Activated T-cell treated with anti-CD3 and anti-CD28 coated beads for 1 hour (primary cell): Measurements from ENCODE around the gene SLC39A2.
A peak's percentile ranks its signal among the peaks of the same experiment; 100 is the strongest.
"Not testable (repeated sequence)": the region's sequence is repeated elsewhere in the genome, so short reads cannot be mapped to it uniquely, and the experiment has no call there.

ENCODE experiments used
- DNase-seq: peaks from one replicate; pipeline ENCODE4 v3.0.0-alpha.2; 2020; ENCODE audit warnings: low read depth

SLC39A2 gene, protein sequence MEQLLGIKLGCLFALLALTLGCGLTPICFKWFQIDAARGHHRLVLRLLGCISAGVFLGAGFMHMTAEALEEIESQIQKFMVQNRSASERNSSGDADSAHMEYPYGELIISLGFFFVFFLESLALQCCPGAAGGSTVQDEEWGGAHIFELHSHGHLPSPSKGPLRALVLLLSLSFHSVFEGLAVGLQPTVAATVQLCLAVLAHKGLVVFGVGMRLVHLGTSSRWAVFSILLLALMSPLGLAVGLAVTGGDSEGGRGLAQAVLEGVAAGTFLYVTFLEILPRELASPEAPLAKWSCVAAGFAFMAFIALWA

DNA sequence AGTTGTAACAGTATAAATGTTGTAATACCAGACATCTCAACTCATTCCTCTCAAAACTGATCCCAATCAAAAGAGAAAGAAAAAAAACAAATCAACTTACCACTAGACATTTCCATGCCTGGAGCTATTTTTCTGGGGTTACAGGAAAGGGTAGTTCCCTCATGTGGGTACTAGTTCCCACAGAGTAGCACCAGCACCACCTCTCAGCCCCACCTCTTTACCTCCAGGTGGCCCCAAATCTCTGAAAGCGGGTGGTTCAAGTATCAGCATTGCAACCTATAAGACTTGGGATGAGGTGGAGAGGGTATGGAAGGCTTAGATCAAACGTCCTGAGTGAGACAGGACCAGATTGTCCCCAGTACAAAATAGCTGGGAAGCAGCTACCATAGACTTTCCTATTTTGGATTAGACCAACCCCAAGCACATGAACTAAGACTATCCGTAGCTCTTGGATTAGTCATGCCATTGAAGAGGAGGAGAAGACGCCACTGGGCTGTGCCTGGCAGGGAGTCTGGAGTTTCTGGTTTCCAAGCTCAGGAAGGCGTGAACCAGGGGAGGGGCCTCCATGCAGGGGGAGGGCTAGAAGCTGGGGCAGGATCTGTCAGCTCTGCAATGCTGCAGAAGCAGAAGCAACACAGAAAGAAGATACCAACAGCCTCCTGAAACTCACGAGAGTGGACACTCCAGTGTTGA is at the start of gene SLC39A2:
TSS of gene SLC39A2 (plus strand) at position 620 of the 693 bp plus-strand sequence. CDS start 154 bp downstream, outside the sequence.
- DNase-seq: no peak

DNA sequence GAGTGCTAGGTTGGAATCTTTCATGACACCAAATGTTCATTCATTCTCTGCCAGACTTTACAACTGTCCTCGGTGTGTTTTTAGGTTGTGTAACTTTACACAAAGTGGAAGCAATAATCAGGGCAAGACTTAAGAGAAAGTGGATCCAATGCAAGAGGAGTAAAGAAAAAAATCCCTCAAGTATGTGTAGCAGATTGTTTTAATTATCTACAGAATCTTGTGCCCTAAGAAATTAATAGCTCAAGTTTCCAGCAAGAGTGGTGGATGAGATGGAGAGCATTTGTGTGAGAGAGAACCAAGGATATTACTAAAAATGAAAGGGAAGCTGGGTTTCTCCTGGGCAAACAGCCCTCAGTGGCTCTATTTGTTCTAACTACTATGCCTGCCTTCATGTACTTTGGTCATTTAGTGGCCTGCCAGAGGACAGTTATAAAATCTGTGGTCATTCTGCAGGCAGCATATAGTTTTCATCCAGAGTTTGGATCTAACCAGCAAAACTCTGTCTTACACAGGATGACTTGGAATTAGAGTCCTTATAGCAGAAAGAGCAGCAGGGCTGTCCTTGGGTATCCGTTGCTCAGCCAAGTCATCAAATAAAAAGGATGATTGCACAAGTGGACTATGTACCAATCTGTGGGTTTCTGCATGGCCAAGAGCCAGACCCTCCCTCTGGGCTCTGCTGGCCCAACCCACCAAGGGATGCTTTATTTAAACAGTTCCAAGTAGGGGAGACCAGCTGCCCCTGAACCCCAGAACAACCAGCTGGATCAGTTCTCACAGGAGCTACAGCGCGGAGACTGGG is 44.2 kb upstream of the SLC39A2 start, which contains the start of gene RNASE2:
TSS of gene RNASE2 (plus strand) at position 752 of the 802 bp plus-strand sequence. CDS start 285 bp downstream, outside the sequence.
- DNase-seq: not testable (repeated sequence)

DNA sequence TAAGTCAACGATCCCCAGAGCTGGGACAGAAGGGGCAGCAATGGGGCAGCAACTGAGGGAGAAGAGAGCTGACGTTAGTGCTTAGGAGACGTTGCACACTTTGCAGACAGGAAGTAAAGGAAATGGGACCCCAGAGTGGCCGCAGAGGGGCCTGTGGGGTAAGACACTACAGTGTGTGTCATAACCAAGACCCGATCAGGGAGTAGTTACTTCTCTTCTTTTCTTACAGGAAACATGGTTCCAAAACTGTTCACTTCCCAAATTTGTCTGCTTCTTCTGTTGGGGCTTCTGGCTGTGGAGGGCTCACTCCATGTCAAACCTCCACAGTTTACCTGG is 43.6 kb upstream of the SLC39A2 start:
- DNase-seq: not testable (repeated sequence)

DNA sequence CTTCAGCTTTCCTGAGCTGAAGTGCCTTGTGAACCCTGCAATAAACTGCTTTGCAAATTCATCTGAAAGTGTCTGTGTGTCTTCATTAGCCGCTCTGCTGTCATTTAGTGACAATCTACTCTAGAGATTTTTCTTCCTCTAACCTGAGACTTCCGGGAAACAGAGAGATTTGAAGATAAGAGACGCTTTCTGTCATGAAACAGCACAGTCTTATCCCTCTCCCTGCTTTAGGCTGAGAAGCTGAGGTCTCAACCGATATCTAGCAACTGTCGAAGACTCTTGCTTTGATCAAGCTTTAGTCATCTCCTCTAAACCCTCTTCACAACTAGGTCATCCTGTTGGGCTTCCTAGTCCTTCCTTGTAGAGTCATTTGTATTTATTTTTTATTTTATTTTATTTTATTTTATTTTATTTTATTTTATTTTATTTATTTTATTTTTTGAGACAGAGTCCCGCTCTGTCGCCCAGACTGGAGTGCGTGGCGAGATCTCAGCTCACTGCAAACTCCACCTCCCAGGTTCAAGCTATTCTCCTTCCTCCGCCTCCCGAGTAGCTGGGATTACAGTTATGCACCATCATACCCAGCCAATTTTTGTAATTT is 42.6 kb upstream of the SLC39A2 start:
- DNase-seq: no peak

DNA sequence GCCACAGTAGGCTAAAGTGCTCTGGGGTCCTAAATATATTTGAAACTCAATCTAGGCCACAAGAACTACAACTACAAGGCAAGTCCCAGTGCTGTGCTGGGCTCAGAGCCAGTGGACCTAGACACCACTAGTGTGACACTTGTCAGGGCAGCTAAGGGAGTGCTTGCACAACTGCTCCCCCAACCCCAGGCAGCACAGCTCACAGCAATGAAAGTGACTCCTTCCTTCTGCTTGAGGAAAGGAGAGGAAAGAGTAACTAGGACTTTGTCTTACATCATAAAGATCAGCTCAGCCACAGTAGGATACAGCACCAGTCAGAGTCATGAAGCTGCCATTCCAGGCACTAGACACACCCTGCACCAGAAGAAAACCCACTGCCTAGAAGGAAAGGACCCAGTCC is 40.1 kb upstream of the SLC39A2 start:
- not testable (repeated sequence) for DNase-seq

DNA sequence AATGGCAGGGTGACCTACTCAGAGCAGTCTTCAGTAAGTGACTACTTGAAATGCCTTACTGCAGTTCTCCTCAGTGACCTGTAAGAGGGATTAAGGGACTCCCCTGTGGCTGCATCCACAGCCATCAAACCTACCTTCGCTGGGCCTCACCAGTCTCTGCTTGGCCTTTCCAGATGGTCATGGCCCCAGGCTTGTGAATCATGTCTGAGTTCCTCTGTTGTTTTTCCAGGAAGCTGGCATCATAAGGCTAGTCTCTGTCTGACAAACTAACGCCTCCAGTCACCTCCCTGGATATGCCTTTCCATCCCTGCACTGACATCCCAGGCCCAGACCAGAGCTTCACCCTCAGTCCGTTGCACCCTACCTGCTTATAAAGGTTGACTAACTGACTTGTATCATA is 29.8 kb upstream of the SLC39A2 start:
- DNase-seq: no peak

DNA sequence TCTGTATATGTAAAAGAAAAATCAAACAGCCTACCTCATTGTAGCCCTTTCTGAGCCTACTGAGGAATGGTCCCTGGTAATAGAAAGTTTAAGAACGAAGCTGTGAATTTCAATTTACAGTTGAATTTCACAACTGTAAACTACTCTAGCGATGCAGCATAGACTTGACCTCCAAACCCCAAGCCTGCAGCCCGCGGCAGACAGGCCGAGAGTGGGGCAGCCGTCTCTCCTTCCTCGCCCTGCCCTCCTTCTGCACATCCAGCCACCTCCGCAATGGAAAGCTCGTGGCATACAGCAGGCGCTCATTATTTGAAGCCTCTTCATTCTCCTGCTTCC is 28.5 kb upstream of the SLC39A2 start:
- DNase-seq: no peak

DNA sequence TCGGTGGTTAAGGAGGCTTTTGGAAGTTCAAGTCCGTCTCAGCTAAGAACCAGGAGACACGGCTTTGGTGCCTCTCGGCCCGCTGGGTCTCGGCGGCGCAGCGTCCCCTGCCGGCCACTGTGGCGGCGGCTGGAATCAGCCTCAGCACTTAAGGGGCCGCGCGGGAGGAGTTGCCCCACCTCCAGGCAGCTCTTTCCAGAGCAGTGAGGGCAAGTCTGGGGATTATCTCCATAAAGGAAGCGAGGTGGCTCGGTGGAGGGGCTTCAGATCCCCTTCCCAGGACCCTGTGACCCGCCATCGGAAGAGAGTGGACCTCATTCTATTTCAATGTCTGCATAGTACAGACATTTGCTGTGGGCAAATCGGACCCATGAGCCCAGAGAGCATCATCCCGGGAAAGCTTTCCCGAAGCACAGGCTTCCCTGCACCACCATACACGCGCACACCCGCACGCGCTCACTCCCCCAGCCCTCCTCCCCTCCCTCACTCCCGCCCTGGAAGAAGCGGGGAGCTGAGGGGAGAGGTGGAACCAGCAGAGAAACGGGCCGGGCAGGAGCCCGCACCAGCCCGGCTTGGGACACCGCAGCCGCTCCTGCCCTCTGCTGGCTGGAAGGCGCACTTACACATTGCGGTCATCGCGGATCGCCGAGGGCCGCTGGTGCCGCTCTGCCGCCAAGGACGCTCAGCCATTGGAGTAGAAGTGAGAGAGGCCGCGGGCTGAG is 27.9 kb upstream of the SLC39A2 start:
- peak; percentile 64 for DNase-seq

DNA sequence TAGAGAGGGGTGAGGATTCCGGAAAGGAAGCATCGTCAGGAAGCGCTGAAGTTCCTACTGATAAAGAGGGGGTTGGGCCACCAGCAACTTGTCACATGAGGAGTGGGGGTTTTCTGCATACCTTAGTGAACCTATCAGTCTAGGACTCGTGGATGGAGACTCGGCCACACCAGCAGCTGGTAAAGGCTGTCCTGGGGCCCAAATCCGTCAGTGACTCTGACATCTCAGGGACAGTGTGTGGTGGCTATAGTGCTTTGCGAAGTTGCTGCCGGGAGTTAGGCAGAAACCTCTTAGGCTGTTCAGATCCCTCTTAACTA is 27.4 kb upstream of the SLC39A2 start:
- DNase-seq: no peak

DNA sequence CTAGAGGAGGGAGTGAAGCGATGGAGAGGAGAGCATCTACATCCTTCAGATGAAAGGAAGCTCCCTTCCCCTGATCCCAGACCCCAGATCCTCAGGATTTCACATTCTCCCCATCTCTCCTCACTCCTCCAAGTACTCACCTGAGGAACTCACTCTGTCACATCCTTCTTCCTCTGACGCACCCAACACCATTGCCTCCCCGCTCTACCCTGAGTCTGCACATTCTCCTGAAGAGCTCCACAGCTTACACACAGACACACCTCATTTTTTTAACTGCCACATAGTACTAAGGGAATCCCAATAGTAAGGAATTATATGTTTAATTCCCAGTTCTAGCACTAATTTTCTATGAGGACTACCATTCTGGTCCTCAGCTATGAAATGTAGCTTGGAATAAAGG is 25.6 kb upstream of the SLC39A2 start:
- no peak for DNase-seq

DNA sequence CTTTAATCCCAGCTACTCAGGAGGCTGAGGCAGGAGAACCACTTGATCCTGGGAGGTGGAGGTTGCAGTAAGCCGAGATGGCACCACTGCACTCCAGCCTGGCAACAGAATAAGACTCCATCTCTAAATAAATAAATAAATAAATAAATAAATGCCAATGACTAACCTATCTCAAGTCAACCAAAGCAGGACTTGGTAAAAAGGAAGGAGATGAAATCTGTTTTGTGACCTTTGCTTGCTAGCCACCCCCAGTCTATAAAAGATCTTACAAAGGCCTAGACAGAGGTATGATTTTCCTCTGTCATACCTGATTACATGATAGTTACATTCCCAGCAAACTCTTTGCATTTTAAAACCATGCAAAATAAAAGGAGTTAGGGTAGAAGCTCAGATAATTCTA is 22.8 kb upstream of the SLC39A2 start:
- DNase-seq: no peak

DNA sequence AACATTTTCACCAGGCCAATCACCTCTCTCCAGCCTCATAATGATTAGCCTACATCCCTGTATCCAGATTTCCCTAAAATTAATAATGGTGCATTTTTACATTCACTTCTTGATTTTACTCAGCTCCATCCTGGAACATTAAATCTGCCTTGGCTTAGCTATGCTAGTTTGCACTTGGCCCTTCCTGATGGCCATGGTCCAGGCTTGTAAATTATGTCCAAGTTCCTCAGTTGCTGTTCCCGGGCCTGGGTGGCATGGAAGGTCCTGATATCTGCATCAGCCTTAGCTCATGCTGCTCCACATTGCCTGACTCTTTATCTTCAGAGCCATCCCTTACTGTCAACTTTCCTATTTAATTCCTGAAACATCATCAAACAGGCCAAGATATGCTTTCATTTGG is 20.4 kb upstream of the SLC39A2 start:
- no peak for DNase-seq

DNA sequence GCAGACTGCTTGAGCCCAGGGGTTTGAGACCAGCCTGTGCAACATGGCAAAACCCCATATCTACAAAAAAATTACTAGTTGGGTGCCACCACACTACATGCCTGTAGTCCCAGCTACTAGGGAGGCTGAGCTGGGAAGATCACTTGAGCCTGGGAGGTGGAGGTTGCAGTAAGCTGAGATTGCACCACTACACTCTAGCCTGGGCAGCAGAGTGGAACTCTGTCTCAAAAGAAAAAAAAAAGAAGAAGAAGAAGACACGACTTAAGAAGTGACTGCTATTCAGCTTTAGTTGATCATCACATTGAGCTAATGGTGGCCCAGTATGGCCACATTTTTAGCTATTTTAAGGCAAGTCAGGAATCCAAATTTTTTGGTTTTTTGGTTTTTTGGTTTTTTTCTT is 18.2 kb upstream of the SLC39A2 start:
- DNase-seq: no peak

DNA sequence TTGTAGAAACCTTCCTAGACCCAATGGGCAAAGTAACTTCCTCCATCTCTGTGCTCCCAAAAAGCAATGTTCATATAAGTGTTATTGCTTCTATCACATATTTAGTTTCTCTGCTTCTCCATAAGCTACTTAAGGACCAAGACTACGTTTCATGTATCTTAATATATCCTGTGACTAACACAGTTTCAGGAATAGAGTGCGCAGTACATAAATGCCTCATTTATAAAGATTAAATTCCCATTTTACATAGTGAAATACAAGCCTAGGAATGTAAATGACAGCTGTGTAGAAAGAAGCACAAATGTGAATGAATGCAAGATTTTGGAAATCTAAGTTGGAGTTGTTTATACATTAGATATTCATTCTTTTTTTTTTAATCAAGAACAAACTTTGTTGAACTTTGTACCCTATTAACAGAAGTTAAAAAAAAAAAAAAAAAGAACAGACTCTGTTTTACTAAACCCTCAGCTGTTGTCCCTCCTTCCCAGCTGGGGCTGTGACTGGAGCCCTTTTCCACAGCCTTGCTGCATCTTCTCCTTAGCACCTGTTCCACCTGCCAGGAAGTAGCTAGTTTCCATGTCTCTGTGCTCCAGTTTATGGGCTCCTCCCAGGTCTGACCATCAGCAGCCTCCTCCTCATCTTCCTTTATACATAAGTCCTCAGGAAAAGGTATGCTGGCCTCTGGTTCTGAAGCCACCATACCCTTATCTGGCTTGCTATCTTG is 16.3 kb upstream of the SLC39A2 start:
- no peak for DNase-seq

DNA sequence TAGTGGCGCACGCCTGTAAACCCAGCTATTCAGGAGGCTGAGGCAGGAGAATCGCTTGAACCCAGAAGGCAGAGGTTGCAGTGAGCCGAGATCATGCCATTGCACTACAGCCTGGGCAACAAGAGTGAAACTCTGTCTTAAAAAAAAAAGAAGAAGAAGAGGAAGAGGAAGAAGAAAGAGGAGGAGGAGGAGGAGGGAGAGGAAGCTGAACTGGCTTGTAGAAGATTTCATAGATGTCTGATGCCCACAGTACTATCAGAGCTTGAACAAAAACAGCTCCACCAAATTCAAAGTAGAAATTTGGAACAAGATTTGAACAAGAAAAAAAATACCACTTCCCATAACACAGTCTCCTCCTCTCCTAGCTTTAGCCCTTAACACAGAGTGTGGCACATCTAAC is 13.4 kb upstream of the SLC39A2 start:
- DNase-seq: not testable (repeated sequence)

DNA sequence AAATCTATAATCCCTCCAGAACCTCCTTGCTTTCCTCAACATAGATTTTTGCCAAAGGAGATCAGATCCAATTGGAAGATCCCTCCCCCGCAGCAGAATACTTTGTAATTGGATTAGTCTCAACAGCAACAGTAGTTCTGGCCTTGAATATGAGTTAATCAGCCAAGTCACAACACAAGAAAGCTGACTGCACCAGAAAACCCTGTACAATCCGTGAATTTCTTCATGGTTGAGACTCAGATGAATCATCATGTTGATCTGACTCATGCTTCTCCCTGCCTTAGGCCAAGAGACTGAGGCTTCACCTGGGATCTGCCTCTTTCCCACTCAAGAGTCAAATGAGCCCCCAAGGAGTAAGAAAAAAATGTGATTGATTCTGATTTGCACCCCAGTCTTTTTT is 12.3 kb upstream of the SLC39A2 start:
- no peak for DNase-seq

DNA sequence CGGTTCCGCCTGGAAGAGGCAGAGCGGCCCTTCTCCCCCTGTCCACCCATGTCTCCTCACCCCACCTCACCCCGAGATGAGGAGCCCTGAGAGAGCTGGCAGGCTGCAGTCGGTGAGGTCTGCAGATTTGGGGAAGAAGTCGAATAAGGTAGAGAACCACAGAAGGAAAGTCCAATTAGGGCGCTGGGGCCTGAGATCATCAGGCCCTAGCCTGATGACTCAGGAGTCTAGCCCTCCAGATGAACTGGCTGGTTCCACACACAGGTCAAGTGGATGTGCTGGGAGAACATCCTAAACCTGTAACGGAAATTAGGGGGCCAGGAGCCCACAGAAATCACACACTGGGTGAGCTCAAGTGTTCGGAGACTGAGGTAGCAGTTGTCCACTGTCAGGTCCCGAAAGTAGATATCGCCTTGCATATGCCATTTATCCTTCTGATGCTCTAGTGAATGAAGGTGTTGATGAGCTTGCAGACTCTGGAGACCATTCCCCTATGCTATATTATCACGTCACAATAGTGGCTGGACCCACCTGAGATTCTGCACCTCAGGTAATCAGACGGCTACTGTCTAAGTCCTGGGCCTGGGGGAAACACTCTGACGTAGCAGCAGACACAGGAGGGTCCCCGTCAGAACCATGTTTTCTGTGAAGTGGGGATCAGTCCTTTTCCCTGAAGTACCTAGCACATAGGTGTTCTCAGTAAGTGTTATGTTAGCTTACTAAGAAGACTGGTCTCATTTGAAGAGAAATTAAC is 10.2 kb upstream of the SLC39A2 start:
- no peak for DNase-seq

DNA sequence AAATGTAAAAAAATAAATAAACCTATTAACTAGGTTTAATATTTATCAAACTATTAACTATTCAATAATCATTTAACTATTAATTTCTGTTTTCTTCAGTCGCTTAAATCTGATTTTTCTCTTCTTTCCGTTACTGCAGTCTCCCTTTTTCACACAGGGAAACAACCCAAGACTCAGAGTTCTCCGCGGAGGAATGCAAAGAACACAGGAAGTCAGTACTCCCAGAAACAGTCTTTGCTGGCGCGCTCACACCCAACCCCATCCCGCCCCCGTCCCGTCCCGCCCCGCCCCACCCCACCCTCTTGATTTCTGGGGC is 9.7 kb upstream of the SLC39A2 start:
- no peak for DNase-seq

DNA sequence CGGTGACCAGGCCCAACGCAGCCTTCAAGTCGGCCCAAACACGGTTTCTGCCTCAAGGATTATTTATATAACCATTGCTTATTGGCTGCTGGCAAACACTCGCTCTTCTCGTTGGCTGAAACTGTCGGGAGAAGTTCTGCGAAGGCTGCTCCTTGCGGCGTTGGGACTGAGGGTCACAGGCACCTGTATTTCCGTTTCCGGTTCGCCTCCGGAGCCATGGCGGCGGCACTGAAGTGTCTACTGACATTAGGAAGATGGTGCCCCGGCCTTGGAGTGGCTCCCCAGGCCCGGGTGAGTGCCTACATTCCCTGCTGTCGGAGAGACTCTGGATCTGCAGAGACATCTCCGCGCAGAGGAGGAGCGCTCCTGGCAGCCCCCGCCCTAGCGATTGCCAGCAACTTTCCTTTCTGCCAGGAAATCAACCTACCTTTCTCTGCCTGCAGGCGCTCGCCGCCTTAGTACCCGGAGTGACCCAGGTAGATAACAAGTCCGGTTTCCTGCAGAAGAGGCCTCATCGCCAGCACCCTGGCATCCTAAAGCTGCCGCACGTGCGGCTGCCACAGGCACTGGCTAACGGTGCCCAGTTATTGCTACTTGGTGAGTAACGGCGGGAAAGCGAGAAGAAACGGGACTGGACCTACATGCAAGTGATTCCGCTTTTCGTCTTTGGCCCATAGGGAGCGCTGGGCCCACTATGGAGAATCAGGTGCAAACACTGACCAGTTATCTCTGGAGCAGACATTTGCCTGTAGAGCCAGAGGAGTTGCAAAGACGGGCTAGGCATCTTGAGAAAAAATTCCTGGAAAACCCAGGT is 9.1 kb upstream of the SLC39A2 start, which contains the start of gene METTL17:
TSS of gene METTL17 (plus strand) at position 194 of the 814 bp plus-strand sequence. CDS start at position 217, 23 bp downstream.
- peak; percentile 70 for DNase-seq

DNA sequence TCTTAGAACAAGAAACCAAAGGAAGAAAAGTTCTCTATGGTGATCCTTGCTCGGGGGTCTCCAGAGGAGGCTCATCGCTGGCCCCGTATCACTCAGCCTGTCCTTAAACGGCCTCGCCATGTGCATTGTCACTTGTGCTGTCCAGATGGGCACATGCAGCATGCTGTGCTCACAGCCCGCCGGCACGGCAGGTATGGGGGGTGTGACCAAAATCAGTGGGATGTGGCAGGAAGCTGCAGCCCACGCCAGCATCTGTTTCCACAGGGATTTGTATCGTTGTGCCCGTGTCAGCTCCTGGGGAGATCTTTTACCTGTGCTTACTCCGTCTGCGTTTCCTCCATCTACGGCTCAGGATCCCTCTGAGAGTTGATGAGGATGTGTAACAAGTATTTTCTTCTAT is 2.6 kb upstream of the SLC39A2 start:
- no peak for DNase-seq
